ENCODE measurements around the gene OPN5.

GRCh38 chr6:47851091-47851490 lies 69.3 kb downstream of the OPN5 start:
- TF ChIP-seq POLR2AphosphoS5 (IDR thresholded peaks at IDR 0.05) (no peak), CTCF (IDR thresholded peaks at IDR 0.05) (no peak)

Data from breast epithelium (tissue), 3 donors.